IPS-11a (cell line): Measurements from ENCODE around the gene THSD8.
"Not testable (repeated sequence)": the region's sequence is repeated elsewhere in the genome, so short reads cannot be mapped to it uniquely, and the experiment has no call there.

Experiments
- H3K4me3 ChIP-seq: one replicate; pipeline ENCODE4 v1.5.1; 2013; ENCODE audit warnings: low read depth, low read length, control low read depth

Gene THSD8

DNA sequence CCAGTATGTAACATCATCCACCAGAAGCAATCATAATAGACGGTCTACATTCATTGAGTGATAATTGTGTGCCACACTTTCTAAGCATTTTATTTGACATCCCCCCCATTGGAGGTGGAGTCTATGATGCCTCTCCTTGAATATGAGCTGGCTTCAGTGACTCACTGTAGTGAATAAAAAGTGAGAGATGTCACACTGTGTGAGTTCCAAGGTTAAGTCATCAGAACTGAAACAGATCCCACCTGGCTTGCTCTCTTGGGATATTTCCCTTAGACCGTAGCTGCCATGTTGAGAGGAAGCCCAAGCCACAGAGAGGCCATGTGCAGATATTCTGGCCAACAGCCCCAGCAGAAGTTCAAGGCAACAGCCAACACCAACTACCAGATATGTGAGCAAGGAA lies 19.9 kb downstream of the THSD8 start:
- no peak overlapping the region for H3K4me3 ChIP-seq

DNA sequence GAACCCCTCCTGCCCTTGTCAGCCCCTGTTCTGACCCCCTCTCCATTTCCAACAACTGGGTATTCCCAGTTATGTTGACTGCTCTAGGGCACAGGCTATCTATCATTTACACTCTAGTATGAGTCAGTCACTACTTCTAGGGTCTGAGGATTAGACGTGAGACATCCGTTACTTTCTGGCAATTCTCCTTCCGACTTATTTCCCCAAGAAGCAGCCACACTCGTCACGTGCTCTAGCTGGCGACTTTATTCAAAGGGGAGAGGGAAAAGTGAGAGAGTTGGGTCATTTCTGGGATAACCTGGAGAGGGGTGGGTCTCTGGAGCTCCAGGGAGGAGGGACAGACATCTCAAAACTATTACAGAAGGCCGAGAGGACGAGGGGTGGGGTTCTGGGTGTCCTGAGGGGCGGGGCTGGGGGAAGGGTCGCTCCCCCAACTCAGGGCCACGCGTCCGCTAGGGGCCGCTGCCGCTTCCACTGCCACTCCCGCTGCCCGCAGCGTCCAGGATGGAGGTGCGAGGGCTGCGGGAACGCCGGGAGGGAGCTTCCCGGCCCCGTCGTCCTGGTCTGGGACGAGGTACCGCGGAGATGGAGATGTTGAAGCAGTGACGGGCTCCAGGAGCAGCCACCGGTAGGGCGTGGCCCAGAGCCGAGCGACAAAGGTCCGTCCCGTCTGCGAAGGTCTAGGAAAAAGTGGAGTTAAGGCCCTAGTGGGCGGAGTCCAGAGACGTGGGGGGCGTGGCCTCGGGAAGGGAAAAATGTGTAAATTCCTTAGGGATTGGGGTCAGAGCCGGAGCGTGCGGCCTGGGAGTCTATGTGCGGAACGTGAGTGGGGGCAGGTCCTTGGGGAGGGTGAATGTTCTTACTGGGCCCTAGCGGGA lies 23.6 kb downstream of the THSD8 start:
- H3K4me3 ChIP-seq = peak overlapping the region; percentile 37

DNA sequence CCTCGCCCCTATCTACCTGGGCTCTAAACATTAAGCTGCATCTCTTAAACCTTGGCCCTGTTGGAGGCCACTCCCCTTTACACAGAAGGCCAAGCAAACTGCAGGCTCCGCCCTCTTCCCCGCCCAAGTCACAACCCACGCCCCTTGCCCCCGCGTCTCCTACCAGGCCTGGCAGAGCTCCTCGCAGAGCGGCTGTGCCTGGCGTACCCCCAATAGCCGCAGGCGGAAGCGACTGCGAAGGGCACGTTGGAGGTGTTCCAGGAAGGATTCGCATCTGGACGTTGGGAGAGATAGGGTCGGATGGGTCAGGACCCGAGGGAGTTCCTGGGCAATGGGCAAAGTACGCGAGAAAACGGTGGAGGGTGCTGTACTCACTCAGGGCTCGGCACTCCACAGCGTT lies 26.6 kb downstream of the THSD8 start:
- peak overlapping the region; percentile 8 for H3K4me3 ChIP-seq

DNA sequence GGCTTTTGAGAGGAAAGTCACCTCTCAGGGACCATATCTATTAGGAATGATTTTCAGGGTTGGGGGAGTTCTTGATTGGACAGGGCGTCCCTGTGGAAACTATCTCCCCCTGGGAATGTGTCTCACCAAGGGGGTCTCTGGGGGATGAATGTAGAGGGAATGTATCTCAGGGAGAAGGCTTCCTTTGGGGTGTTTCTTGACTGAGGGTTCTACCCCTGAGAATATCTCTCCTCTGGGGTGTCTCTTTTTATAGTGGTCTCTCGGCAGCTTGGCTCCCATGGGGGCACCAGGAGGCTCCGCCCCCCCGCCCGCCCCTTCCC lies 31.5 kb downstream of the THSD8 start:
- H3K4me3 ChIP-seq = no peak overlapping the region

DNA sequence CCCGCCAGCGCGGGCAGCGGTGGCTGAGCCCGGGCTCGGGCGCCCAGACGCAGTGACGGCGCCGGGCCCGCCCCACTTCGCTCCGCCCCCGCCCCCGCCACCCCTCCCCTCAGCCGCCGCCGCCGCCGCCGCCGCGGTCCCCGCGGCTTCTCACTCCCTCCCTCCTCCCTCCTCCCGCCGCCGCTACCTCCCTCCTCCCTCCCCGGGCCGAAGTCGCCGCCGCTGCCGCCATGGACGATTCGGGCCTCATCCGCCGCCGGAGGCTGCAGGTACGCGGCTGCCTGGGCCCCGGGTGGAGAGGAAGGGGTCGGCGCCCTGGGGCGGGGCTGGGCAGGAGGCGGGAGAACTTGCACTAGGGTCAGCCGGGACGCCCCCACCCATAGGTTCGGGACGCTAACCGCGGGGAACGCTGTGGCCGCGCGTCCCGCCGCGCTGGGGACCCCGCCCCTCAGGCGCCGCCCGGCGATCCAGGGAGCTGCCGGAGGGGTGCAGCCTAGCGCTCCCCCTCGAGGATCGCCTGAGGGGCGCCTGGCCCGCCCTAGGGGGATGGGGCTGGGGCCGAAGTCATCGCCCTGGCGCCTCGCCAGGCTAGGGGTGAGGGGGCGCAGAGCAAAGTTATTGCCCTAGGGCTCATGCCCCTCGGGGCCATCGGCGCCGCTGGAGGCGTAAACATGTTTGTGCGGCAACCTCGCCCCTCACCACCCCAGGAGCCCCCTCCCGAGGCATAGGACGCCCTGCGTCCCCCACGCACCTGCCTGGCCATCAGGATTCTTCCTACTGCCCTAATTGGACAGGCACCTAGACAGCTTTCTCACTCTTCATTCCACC lies 32.1 kb downstream of the THSD8 start:
- peak overlapping the region; percentile 45 for H3K4me3 ChIP-seq

DNA sequence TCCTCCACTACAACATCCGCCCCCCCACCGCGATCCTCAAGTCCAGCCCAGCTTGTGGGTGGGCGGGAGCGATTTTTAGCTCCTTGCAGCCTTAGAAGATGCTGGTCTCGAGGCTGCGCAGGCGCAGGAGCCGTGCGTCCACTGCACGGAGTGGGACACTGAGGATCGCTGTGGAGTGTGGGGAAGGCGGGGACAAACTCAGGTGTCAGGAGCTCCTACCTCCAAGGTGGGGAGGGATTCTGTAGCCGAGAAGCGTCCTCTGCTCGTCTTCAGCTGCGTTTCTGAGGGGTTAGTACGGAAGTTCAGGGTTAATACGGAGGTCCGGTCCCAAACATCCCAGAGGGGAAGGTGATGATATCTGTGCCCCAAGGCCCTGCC lies 32.7 kb downstream of the THSD8 start, which contains the start of gene RTBDN:
TSS of gene RTBDN (minus strand) at position 14 of the 378 bp plus-strand sequence. CDS start 4,600 bp downstream, outside the sequence.
- H3K4me3 ChIP-seq = peak within 1 kb of the TSS; percentile 45

DNA sequence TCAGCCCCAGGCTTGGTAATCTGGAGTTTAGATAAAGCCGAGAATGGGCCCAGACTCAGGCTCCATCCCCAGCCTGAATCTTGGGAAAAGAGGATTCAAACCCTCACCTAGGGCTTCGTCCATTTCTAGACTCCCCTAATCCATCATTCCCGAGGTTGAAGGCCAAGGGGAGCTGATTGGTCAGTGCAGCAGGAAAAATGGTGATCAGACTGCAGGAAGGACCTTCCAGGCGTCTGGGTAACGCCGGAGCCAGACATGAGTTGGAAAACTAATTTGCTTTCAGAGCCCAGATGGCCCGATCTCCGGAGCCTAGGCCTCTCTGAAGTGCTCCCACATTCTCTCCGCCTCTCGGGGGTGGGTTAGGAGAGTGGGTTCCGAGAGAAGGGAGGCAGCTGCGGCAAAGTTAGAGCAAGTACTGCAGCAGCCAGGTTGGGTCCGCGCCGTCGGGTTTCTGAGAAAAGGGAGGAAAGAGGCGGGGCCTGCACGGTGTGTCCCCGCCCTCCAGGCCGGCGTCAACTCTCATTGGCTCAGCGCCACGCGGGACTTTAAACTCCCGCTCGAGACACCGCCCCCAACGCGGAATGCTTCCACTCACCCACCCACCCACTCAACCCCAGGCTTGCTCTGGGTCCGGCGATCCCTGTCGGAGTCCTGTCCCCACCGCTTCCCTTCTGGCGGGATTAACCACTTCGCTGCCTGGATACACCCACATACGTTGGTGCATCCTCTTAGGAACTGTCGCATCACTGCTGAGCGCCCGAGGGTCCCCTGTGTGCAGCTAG lies 33.3 kb downstream of the THSD8 start:
- H3K4me3 ChIP-seq = no peak overlapping the region

DNA sequence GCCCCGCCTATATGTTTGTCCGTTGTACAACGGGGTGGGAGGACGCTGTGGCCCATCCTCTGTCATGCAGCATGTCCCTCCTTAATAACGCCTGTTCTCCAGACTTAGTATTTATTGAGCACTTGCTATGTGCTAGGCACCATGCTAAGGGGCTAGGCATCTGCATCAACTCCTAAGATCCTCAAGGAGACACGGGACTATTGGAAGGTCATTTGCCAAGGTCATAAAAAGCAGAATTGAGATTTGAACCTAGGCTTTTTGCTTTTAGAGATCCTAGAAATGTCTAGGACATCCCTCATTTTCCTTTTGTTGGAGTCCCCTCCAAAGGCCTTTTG lies 34.6 kb downstream of the THSD8 start:
- H3K4me3 ChIP-seq = no peak overlapping the region

DNA sequence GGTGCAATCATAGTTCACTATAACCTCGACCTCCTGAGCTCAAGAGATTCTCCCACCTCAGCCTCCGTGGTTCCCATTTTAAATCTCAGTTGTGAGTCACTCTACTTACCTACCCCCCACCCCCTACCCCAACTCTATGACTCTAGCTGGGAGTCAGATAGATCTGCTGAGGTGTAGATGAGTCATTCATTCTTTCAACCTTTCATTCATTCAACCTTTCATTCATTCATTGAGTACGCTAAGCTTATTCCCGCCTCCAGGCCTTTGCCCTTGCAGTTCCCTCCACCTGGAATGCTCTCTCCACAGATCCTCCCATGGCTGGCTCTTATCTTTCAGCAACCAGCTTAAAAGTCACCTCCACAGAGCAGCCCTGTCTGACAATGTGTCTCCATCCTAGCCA lies 35.4 kb downstream of the THSD8 start:
- no peak overlapping the region for H3K4me3 ChIP-seq

DNA sequence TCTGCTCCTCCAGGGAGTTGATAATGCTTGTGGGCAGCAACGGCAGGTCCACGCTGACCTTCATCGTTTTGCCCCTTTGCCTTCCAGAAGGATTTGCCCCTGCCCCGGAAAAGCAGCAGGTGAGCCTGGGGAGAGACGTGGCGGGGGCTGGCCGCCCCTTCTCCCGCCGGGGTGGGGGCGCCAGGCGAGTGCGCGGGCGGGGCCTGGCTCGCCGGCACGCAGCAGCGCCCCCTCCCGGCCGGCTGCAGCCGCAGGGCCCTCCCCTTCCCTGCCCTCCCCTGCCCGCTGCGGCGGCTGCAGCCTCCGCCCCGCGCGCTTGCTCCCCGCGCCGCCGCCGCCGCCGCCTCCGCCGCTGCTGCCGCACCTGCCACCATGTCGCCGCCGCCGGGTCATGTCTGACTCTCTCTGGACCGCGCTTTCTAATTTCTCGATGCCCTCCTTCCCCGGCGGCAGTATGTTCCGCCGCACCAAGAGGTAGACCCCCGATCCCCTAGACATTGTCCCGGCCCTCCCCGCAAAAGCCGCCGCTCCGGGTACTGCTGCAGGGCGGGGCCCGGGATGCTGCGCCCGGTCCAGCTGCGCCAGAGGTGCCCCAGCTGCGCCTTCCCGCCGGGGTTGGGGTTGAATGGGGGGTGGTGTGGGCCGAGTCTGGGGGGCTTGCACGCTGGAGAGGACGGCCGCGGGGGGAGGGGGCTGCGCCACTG lies 36.5 kb downstream of the THSD8 start, which contains the start of gene MAST1:
TSS of gene MAST1 (plus strand) at position 334 of the 704 bp plus-strand sequence. CDS start at position 392, 58 bp downstream.
- peak within 1 kb of the TSS; percentile 56 for H3K4me3 ChIP-seq

DNA sequence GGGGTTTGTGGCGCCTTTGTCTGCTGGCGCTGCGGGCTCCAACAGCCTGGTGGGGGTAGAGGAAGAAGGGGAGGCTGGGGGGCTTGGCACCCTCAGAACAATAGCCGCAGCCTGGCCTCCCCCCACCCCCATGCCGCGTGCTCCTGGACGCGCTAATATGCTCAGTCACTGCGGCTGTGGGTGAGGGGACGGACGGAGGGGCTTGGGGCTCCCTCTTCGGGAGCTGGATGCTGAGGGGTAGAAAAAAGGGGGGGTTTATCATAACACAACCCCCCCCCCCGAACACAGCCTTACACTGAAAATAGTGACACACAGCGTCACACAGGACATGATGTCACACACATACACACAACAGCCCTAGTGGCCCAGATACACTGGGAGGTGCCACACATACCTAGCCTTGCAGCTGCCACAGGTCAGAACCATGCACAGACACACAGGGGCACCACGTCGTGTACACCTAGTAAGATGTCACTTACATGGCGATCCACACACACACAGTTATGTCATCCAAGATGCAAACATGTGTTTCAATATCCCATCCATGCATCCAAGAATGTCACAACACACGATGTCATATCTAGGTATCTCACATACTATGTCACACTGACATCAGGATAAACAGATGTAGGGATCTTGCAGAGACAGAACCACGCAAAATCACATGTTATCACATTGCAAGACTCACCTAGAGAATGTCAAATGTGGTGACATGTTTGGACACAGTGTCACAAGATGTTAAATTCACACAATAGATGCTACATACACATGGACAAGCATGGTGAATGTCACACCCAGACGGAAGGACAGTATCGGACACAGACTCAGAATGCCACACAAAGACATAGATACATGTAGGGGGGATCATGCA lies 37.3 kb downstream of the THSD8 start:
- H3K4me3 ChIP-seq = peak overlapping the region; percentile 56

DNA sequence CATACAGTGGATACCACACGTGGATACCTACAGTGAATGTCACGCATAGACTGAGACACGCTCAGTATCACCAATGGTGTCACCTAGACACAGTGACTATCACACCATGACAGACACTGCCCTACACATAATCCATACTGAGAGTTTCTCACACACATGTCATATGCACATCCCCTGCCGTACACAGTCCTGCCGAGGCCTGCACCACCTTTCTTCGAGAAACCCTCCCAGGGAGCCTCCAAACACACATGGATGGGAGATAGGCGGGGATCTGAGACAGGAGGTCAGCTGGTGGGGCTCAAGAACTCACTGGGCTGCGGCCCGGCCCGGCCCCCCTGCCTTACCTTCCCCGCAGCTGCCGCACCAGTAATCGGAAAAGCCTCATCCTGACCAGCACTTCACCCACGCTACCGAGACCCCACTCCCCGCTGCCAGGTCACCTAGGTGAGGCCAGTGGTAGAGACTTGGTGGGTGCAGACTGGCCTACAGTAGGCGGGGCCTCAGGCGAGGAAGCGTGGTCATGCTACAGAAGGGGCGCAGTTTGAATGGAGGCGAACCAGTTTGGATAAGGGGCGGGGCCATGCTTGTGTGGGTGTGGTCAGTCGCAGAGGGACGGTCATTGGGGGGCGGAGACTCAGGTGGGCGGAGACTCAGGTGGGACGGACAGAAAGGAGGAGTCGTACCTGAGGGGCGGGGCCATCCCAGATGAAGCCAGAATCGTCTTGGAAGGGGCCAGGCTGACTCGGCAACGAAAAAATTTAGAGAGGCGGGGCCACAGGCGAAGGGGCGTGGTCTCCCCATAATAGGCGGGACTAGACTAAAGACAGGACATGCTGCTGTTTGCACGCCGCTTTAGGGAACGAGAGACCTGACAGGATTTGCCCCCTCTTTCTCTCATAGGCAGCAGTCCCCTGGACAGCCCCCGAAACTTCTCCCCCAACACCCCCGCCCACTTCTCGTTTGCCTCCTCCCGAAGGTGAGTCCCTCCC lies 38.5 kb downstream of the THSD8 start:
- H3K4me3 ChIP-seq = peak overlapping the region; percentile 25

DNA sequence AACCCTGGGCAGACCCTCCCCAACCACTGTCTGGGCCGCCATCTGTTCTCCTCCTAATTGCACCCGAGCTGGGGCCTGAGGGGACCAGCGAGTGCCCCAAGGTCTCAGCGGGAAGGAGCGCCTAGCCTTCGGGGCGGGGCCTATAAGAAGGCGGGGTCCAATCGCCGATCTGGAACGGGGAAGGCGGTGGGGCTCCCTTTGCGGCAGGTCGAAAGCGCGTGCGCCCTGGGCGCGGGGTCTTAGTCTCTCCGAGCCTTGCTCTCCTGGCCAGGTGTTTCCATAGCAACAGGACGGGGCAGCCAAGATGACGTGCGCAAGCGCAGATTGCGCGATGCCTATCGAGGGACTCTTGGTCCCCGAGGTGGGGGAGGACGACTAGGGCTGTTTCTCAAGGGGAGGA lies 39.2 kb downstream of the THSD8 start:
- peak overlapping the region; percentile 25 for H3K4me3 ChIP-seq

DNA sequence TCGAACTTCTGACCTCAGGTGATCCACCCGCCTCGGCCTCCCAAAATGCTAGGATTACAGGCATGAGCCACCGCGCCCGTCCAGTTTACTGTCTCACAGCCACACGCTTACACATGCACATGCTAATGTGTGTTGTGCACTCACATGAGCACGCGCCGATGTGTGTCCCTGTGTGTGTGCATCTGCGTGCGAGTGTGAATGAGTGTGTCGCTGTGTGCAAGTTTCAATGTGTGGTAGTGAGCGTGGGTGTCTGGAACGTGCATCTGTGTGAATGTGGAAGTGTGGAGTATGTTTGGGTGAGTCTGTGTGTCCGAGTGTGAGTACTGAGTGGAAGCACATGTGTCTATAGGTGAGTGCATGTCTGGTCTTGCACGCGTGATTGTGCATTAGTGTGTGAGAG lies 40.6 kb downstream of the THSD8 start:
- H3K4me3 ChIP-seq = no peak overlapping the region

DNA sequence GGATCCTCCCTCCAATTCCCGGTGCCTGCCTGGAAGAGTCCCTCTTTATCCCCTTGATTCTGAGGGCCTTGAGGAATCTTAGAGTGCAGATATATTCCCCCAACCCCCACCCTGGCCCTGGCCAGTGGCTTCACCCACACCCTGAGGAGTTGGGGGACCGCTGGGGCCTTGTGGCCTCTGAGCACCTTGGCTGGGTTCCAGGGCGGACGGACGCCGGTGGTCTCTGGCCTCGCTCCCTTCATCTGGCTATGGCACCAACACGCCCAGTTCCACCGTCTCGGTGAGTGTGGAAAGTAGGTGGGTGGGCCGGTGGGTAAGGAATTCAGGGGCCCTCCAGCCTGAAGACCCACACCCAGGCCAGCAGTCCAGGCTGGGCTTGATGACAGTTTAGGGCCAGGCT lies 41.5 kb downstream of the THSD8 start:
- no peak overlapping the region for H3K4me3 ChIP-seq

DNA sequence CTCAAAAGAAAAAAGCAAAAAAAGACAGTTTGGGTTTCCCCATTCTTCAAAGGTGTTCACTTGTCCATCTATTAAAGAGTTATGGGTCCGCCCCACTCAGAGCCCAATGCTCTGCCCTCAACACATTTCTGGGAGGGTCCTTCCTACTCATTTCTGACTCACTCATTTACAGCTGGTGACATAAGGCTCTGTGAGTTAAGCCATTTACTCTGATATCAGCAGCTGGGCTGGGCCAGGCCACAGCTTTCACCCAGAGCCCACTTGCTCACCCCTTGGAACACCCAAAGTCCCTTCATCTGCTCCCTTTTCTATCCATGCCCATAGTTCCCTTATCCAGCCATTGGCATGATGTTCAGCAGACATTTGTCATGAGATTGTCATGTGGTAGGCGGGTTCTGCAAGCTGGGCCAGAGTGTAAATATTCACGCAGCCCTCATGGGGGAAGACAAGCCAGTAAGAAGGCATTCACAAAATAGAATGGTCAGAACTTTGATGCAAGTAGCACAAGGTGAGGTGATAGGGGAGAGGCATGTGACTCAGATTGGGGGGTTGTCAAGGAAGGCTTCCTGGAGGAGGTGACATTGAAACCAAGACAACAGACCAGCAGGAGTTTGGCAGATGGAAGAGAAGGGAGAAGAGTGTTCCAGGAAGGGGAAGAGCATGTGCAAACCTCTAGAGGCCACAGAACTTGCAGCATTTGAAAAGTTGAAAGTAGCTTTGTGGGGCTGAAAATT lies 42.3 kb downstream of the THSD8 start:
- no peak overlapping the region for H3K4me3 ChIP-seq

DNA sequence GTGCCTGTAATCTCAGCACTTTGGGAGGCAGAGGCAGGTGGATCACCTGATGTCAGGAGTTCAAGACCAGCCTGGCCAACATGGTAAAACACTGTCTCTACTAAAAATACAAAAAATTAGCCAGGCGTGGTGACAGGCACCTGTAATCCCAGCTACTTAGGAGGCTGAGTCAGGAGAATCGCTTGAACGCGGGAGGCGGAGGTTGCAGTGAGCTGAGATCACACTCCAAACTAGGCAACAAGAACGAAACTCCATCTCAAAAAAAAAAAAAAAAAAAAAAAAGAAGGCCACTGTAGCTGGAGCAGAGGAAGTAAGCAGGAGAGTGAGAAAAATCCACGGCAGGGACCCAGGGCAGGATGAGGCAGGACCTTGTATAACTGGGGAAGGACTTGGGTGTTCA lies 44.7 kb downstream of the THSD8 start:
- H3K4me3 ChIP-seq = not testable (repeated sequence)
